Neutrophil (primary cell): ENCODE data around the gene PTPRN2.

ENCODE experiments used
- H3K27ac ChIP-seq: fragments of 200-600 bp; sonication (generic); 2 replicates; pipeline ENCODE4 v1.5.1; 2016; ENCODE audit warnings: mild to moderate bottlenecking, moderate library complexity
- H3K27me3 ChIP-seq: fragments of 200-600 bp; sonication (generic); 2 replicates; pipeline ENCODE4 v1.6.0; 2016; ENCODE audit warnings: mild to moderate bottlenecking
- H3K36me3 ChIP-seq: fragments of 200-600 bp; sonication (generic); 2 replicates; pipeline ENCODE4 v1.5.1; 2017
- H3K4me1 ChIP-seq, 2 experiments: fragments of 200-600 bp in 1 of 2; sonication (generic) in 1 of 2; 1 replicate in 1 of 2; 2 replicates in 1 of 2; pipeline versions ENCODE4 v1.5.1 to v1.6.1; 2013 to 2016; ENCODE audit warnings: low read depth in 1 of 2, low read length in 1 of 2, mild to moderate bottlenecking in 1 of 2, moderate library complexity in 1 of 2; ENCODE audit not compliant: control insufficient read depth in 1 of 2, insufficient read depth in 1 of 2
- H3K4me3 ChIP-seq, 2 experiments: fragments of 200-600 bp in 1 of 2; sonication (generic) in 1 of 2; 1 replicate in 1 of 2; 2 replicates in 1 of 2; pipeline ENCODE4 v1.5.1; 2013 to 2016; ENCODE audit warnings: low read depth in 1 of 2, low read length in 1 of 2, mild to moderate bottlenecking in 1 of 2, moderate library complexity in 1 of 2
- H3K9me3 ChIP-seq: fragments of 200-600 bp; sonication (generic); 2 replicates; pipeline ENCODE4 v1.5.1; 2016
- CTCF ChIP-seq: fragments of 200-600 bp; sonication (generic); IDR thresholded peaks from 2 replicates; pipeline ENCODE4 v1.5.1; 2016; ENCODE audit warnings: antibody characterized with exemption

The PTPRN2 gene

GRCh38 chr7:157834501-157835163 lies 753.0 kb downstream of the PTPRN2 start:
- no peak for TF ChIP-seq CTCF

GRCh38 chr7:157832866-157833607 lies 754.6 kb downstream of the PTPRN2 start:
- no peaks in the 10 kb centered on the region for H3K4me1 ChIP-seq
- no peak overlapping the region for H3K4me3 ChIP-seq
- no peak for TF ChIP-seq CTCF
- no peaks in the 10 kb centered on the region for H3K9me3 ChIP-seq
- H3K36me3 ChIP-seq = no peaks in the 10 kb centered on the region
- H3K27me3 ChIP-seq = peaks cover 15% of the 10 kb centered on the region
- no peak overlapping the region for H3K27ac ChIP-seq

More at GRCh38 chr7:157834501-157835163, 753.0 kb downstream of the PTPRN2 start:
- H3K9me3 ChIP-seq = no peaks in the 10 kb centered on the region
- no peak overlapping the region for H3K4me3 ChIP-seq
- no peak overlapping the region for H3K27ac ChIP-seq
- H3K27me3 ChIP-seq = peaks cover 15% of the 10 kb centered on the region
- H3K36me3 ChIP-seq = no peaks in the 10 kb centered on the region
- no peaks in the 10 kb centered on the region for H3K4me1 ChIP-seq

- no peaks in the 10 kb centered on the region for H3K9me3 ChIP-seq
- TF ChIP-seq CTCF = no peak
- no peaks in the 10 kb centered on the region for H3K4me1 ChIP-seq
- H3K27ac ChIP-seq = no peak overlapping the region
- H3K36me3 ChIP-seq = no peaks in the 10 kb centered on the region
- H3K27me3 ChIP-seq = peaks cover 15% of the 10 kb centered on the region
- H3K4me3 ChIP-seq = no peak overlapping the region
Measured at GRCh38 chr7:157832421-157832820, 755.2 kb downstream of the PTPRN2 start.

GRCh38 chr7:157832006-157832405 lies 755.6 kb downstream of the PTPRN2 start:
- H3K36me3 ChIP-seq = no peaks in the 10 kb centered on the region
- H3K27ac ChIP-seq = no peak overlapping the region
- TF ChIP-seq CTCF = no peak
- H3K4me3 ChIP-seq = no peak overlapping the region
- H3K9me3 ChIP-seq = no peaks in the 10 kb centered on the region
- H3K4me1 ChIP-seq = no peaks in the 10 kb centered on the region
- peaks cover 15% of the 10 kb centered on the region for H3K27me3 ChIP-seq

GRCh38 chr7:157831143-157831905 lies 756.3 kb downstream of the PTPRN2 start:
- Histone ChIP-seq H3K27ac (no peak overlapping the region), H3K4me1 (no peaks in the 10 kb centered on the region), H3K9me3 (no peaks in the 10 kb centered on the region), H3K27me3 (peaks cover 15% of the 10 kb centered on the region), H3K4me3 (no peak overlapping the region), H3K36me3 (no peaks in the 10 kb centered on the region)
- no peak for TF ChIP-seq CTCF
